SJCRH30 (cell line): ENCODE data around the gene ITGA8. TPM values are rescaled to one million over a fixed set of nuclear protein-coding genes. Genes with fewer than 3 reads are reported as not detected.
"Not testable (repeated sequence)": the region's sequence is repeated elsewhere in the genome, so short reads cannot be mapped to it uniquely, and the experiment has no call there.

ENCODE experiments used
- DNase-seq, 2 experiments: peaks; one replicate each; pipeline ENCODE4 v3.0.0-alpha.2; 2015 to 2020
- H3K27ac ChIP-seq: fragments of 250-450 bp; sonication (Bioruptor Pico); 2 replicates; pipeline ENCODE4 v1.5.1; 2020; ENCODE audit warnings: mild to moderate bottlenecking, moderate library complexity
- H3K27me3 ChIP-seq: fragments of 250-450 bp; sonication (Bioruptor Pico); 2 replicates; pipeline ENCODE4 v1.5.1; 2020; ENCODE audit warnings: mild to moderate bottlenecking, moderate library complexity
- H3K36me3 ChIP-seq: fragments of 250-450 bp; sonication (Bioruptor Pico); 2 replicates; pipeline ENCODE4 v1.5.1; 2020; ENCODE audit warnings: mild to moderate bottlenecking, moderate library complexity
- H3K4me1 ChIP-seq: fragments of 250-450 bp; sonication (Bioruptor Pico); 2 replicates; pipeline ENCODE4 v1.5.1; 2020; ENCODE audit warnings: mild to moderate bottlenecking, moderate library complexity
- H3K4me3 ChIP-seq: fragments of 250-450 bp; sonication (Bioruptor Pico); 2 replicates; pipeline ENCODE4 v1.5.1; 2020; ENCODE audit warnings: mild to moderate bottlenecking, moderate library complexity
- H3K9me3 ChIP-seq: fragments of 250-450 bp; sonication (Bioruptor Pico); replicated peaks from 2 replicates; pipeline ENCODE4 v1.5.1; 2020; ENCODE audit warnings: mild to moderate bottlenecking, moderate library complexity
- total RNA-seq: library from RNA; depleted of rRNA; stranded (reverse); fragments of >200 nt; shearing (Covaris generic); gene quantifications from 2 replicates; pipeline ENCODE4 v1.2.3, GENCODE V29; 2014; rRNA removed

Gene ITGA8
- total RNA-seq: not detected in 2 replicates

- Histone ChIP-seq H3K4me1 (no peaks in the 10 kb centered on the region), H3K9me3 (no peaks in the 10 kb centered on the region), H3K36me3 (no peaks in the 10 kb centered on the region), H3K27ac (no peak within 1 kb of the TSS), H3K4me3 (no peak within 1 kb of the TSS), H3K27me3 (no peaks in the 10 kb centered on the region; the same call in 1 of the 2 replicates)
- DNase-seq: no peak
Measured at GRCh38 chr10:15719899-15720634, at the start of gene ITGA8. Gene ITGA8 (minus strand): TSS chr10:15719922. CDS start chr10:15719771, 151 bp downstream.

GRCh38 chr10:15764892-15765454 is 45.3 kb upstream of the ITGA8 start:
- H3K9me3 ChIP-seq: no peaks in the 10 kb centered on the region
- no peaks in the 10 kb centered on the region for H3K4me1 ChIP-seq
- no peak for DNase-seq
- no peak overlapping the region for H3K27ac ChIP-seq
- no peak overlapping the region for H3K4me3 ChIP-seq
- H3K36me3 ChIP-seq: no peaks in the 10 kb centered on the region
- no peaks in the 10 kb centered on the region for H3K27me3 ChIP-seq

- no peaks in the 10 kb centered on the region for H3K4me1 ChIP-seq
- H3K27ac ChIP-seq: no peak overlapping the region
- no peaks in the 10 kb centered on the region for H3K9me3 ChIP-seq
- no peak overlapping the region for H3K4me3 ChIP-seq
- H3K27me3 ChIP-seq: no peaks in the 10 kb centered on the region
- no peak for DNase-seq
- no peaks in the 10 kb centered on the region for H3K36me3 ChIP-seq
Measured at GRCh38 chr10:15763006-15763405, 43.3 kb upstream of the ITGA8 start.

DNA sequence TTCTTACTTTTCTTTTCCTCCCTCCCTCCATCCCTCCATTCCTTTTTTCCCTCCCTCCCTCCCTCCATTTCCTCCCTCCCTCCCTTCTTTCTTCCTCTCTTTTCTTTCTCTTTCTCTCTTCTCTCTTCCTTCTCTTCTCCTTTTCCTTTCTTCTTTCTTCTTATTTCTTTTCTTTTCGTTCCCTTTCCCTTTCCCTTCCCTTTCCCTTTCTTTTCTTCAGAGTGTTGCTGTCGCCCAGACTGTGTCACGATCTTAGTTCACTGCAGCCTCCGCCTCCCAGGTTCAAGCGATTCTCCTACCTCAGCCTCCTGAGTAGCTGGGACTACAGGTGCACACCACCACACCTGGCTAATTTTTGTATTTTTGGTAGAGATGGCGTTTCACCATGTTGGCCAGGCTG is 42.5 kb upstream of the ITGA8 start:
- not testable (repeated sequence) for H3K27ac ChIP-seq, H3K4me1 ChIP-seq, H3K36me3 ChIP-seq, H3K9me3 ChIP-seq, H3K27me3 ChIP-seq, DNase-seq, H3K4me3 ChIP-seq

DNA sequence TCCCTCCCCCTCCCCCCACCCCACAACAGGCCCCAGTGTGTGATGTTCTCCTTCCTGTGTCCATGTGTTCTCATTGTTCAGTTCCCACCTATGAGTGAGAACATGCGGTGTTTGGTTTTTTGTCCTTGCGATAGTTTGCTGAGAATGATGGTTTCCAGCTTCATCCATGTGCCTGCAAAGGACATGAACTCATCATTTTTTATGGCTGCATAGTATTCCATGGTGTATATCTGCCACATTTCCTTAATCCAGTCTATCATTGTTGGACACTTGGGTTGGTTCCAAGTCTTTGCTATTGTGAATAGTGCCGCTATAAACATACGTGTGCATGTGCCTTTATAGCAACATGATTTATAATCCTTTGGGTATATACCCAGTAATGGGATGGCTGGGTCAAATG is 41.5 kb upstream of the ITGA8 start:
- DNase-seq, H3K27me3 ChIP-seq, H3K9me3 ChIP-seq, H3K4me3 ChIP-seq, H3K27ac ChIP-seq, H3K4me1 ChIP-seq, H3K36me3 ChIP-seq: not testable (repeated sequence)

GRCh38 chr10:15760681-15761080 is 41.0 kb upstream of the ITGA8 start:
- H3K4me3 ChIP-seq: no peak overlapping the region
- H3K36me3 ChIP-seq: no peaks in the 10 kb centered on the region
- no peaks in the 10 kb centered on the region for H3K27me3 ChIP-seq
- no peaks in the 10 kb centered on the region for H3K4me1 ChIP-seq
- no peak for DNase-seq
- H3K27ac ChIP-seq: no peak overlapping the region
- no peaks in the 10 kb centered on the region for H3K9me3 ChIP-seq

DNA sequence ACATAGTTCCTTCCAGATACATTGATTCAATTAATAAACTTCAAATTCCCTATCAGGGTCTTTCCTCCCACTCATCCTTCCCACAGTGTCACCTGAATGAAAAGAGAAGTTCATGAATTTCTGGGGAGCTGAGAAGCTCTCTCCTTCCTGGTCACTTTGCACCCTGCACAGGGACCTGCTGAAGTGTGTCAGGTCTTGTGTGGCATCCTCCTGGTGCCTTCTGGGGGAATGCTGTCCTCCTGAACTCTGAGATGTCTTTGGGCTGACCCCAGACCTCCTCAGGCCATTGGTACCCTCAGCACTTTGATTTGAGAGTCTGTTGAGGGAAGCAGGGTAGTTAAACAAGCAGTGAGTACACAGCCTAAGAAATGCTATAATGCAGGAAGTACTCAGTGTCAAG is 39.5 kb upstream of the ITGA8 start:
- no peak overlapping the region for H3K4me3 ChIP-seq
- H3K27ac ChIP-seq: no peak overlapping the region
- no peaks in the 10 kb centered on the region for H3K27me3 ChIP-seq
- H3K4me1 ChIP-seq: no peaks in the 10 kb centered on the region
- H3K9me3 ChIP-seq: no peaks in the 10 kb centered on the region
- DNase-seq: no peak
- no peaks in the 10 kb centered on the region for H3K36me3 ChIP-seq

DNA sequence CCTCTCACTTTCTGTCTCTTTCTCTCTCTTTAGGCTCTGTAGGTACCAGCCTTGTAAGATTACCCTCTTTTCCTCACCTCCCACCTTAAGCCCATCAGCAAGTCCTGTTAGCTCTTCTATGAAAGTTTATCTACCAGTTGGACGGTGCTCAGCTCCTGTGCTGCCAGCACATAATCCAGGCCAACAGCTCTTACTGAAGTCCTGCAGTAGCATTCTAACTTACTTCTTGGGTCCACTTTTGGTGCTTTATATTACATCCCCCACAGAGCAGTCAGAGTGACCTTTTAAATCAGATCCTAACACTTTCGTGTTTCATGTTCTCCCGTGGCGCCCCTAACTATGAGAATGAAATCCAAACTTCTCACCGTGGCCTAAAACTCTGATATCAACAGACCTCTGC is 38.9 kb upstream of the ITGA8 start:
- DNase-seq: no peak
- Histone ChIP-seq H3K9me3 (no peaks in the 10 kb centered on the region), H3K27ac (no peak overlapping the region), H3K4me1 (no peaks in the 10 kb centered on the region), H3K4me3 (no peak overlapping the region), H3K27me3 (no peaks in the 10 kb centered on the region), H3K36me3 (no peaks in the 10 kb centered on the region)

- H3K27ac ChIP-seq: no peak overlapping the region
- DNase-seq: no peak
- H3K9me3 ChIP-seq: no peaks in the 10 kb centered on the region
- no peaks in the 10 kb centered on the region for H3K27me3 ChIP-seq
- H3K36me3 ChIP-seq: no peaks in the 10 kb centered on the region
- H3K4me3 ChIP-seq: no peak overlapping the region
- H3K4me1 ChIP-seq: no peaks in the 10 kb centered on the region
Measured at GRCh38 chr10:15754937-15755336, 35.2 kb upstream of the ITGA8 start.

DNA sequence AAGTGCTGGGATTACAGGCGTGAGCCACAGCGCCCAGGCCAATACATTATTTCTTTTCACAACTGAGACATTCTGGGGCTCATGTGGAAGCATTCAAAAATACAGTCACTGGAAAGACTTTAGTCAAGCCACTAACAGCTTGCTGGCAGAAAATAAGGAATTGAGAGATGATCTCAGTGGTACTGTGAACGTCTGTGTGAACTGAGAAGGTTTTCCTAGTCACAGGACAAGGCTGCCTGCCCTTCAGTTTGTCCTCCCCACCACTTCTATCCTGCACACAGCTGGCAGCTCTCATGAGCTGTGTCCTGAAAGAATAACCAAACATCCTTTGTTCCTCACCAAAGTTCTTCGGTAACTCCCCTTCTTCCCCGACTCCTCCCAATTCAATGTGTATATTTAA is 31.3 kb upstream of the ITGA8 start:
- Histone ChIP-seq H3K4me1 (peaks cover 1% of the 10 kb centered on the region; the same call in 1 of the 2 replicates), H3K4me3 (no peak overlapping the region)

GRCh38 chr10:15748126-15748525 is 28.4 kb upstream of the ITGA8 start:
- Histone ChIP-seq H3K27me3 (no peaks in the 10 kb centered on the region), H3K4me1 (peaks cover 7% of the 10 kb centered on the region), H3K4me3 (no peak overlapping the region), H3K27ac (no peak overlapping the region), H3K36me3 (no peaks in the 10 kb centered on the region), H3K9me3 (no peaks in the 10 kb centered on the region)
- peak in 1 of 2 experiments; percentile 18 for DNase-seq

More for the DNA sequence above, 31.3 kb upstream of the ITGA8 start:
- Histone ChIP-seq H3K9me3 (no peaks in the 10 kb centered on the region), H3K36me3 (no peaks in the 10 kb centered on the region), H3K27me3 (no peaks in the 10 kb centered on the region), H3K27ac (no peak overlapping the region)
- DNase-seq: no peak

- H3K27me3 ChIP-seq: no peaks in the 10 kb centered on the region
- H3K4me1 ChIP-seq: peaks cover 10% of the 10 kb centered on the region
- H3K9me3 ChIP-seq: no peaks in the 10 kb centered on the region
- H3K27ac ChIP-seq: no peak overlapping the region
- H3K36me3 ChIP-seq: no peaks in the 10 kb centered on the region
- DNase-seq: no peak
- H3K4me3 ChIP-seq: no peak overlapping the region
Measured at GRCh38 chr10:15747632-15748031, 27.9 kb upstream of the ITGA8 start.

DNA sequence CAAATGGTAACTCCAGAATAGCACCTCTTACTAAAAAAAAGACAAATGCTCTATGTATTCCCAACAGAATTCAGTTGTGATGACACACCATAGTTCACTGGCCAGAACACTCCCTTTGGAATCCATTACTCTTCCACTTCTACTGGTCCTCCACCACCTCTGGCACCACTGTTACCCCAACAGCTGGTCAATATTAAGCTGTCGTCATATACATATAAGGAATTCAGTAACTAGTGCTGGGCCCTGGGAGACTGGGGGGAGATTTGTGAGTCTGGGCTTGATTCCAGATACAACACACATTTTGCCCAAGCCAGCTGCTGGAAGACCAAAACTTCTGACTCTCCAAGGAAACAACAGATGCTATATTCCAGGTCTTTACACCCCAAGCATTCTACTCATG is 26.0 kb upstream of the ITGA8 start:
- peak; percentile 41 to 55 for DNase-seq
- no peak overlapping the region for H3K27ac ChIP-seq

DNA sequence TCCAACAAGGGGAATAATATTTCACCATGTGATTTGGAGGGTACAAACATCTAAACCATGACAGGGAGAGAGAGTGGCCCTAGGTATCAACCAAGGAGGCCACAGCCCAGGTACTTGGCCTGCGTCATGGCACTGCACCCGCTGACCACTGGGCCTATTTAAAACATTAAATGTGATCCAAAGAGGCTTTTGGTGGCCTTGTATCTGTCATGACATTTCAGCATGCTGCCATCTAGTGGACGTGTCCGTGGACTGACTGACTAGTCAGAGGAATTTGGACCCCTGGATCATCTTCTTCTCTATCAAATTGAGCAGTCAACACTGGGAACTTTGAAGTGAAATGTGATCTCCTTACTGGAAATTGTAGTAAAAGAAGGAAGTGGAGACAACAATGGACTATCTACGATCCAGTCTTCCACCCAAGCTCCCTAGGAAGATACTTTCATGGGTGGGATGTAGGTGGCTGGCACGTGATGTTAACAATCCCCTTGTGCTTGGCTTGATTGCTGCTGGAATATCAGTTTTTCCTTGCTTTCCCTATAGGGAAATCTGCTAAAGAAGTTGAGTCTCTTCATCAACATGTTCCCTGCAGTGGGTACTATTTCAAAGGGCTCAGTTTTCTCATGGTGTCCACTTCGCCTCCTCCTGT is 24.6 kb upstream of the ITGA8 start:
- Histone ChIP-seq H3K4me1 (peaks cover 14% of the 10 kb centered on the region), H3K4me3 (no peak overlapping the region), H3K27ac (no peak overlapping the region), H3K36me3 (no peaks in the 10 kb centered on the region), H3K9me3 (no peaks in the 10 kb centered on the region), H3K27me3 (no peaks in the 10 kb centered on the region)
- DNase-seq: peak; percentile 49 to 62

More for the DNA sequence above, 26.0 kb upstream of the ITGA8 start:
- peaks cover 14% of the 10 kb centered on the region for H3K4me1 ChIP-seq
- H3K36me3 ChIP-seq: no peaks in the 10 kb centered on the region
- H3K27me3 ChIP-seq: no peaks in the 10 kb centered on the region
- no peak overlapping the region for H3K4me3 ChIP-seq
- H3K9me3 ChIP-seq: no peaks in the 10 kb centered on the region

GRCh38 chr10:15743443-15743842 is 23.7 kb upstream of the ITGA8 start:
- H3K4me1 ChIP-seq: peaks cover 14% of the 10 kb centered on the region
- no peak overlapping the region for H3K27ac ChIP-seq
- no peaks in the 10 kb centered on the region for H3K9me3 ChIP-seq
- H3K36me3 ChIP-seq: no peaks in the 10 kb centered on the region
- no peak overlapping the region for H3K4me3 ChIP-seq
- no peaks in the 10 kb centered on the region for H3K27me3 ChIP-seq
- DNase-seq: no peak
